ENCODE data around the gene ESR2.
"Not testable (repeated sequence)": the region's sequence is repeated elsewhere in the genome, so short reads cannot be mapped to it uniquely, and the experiment has no call there.

Gene ESR2

GRCh38 chr14:64194404-64194803, 99.8 kb downstream of the ESR2 start:
- DNase-seq: no peak

GRCh38 chr14:64193821-64194220, 100.3 kb downstream of the ESR2 start:
- no peak for DNase-seq

- no peak for DNase-seq
Observed at GRCh38 chr14:64191756-64192155, 102.4 kb downstream of the ESR2 start.

GRCh38 chr14:64190974-64191502, 103.1 kb downstream of the ESR2 start:
- no peak for DNase-seq

GRCh38 chr14:64187331-64187730, 106.8 kb downstream of the ESR2 start:
- DNase-seq: no peak

- DNase-seq: no peak
Observed at GRCh38 chr14:64186231-64187129, 107.7 kb downstream of the ESR2 start.

- no peak for DNase-seq
Observed at GRCh38 chr14:64185184-64185583, 109.0 kb downstream of the ESR2 start.

- DNase-seq: no peak
Observed at GRCh38 chr14:64184103-64184729, 110.0 kb downstream of the ESR2 start.

GRCh38 chr14:64182908-64183307, 111.3 kb downstream of the ESR2 start:
- DNase-seq: not testable (repeated sequence)

- DNase-seq: no peak
Observed at GRCh38 chr14:64178814-64179213, 115.4 kb downstream of the ESR2 start.

GRCh38 chr14:64176330-64176729, 117.8 kb downstream of the ESR2 start:
- no peak for DNase-seq

GRCh38 chr14:64174922-64175782, 119.0 kb downstream of the ESR2 start:
- no peak for DNase-seq

- DNase-seq: no peak
Observed at GRCh38 chr14:64170181-64170580, 124.0 kb downstream of the ESR2 start.

- no peak for DNase-seq
Observed at GRCh38 chr14:64159588-64159987, 134.6 kb downstream of the ESR2 start.

GRCh38 chr14:64158608-64159007, 135.6 kb downstream of the ESR2 start:
- DNase-seq: no peak

- no peak for DNase-seq
Observed at GRCh38 chr14:64149921-64150320, 144.2 kb downstream of the ESR2 start.

- no peak for DNase-seq
Observed at GRCh38 chr14:64147126-64147790, 146.9 kb downstream of the ESR2 start.

GRCh38 chr14:64137657-64138290, 156.4 kb downstream of the ESR2 start:
- DNase-seq: no peak

GRCh38 chr14:64126548-64126947, 167.6 kb downstream of the ESR2 start:
- no peak for DNase-seq

- DNase-seq: no peak
Observed at GRCh38 chr14:64125270-64125669, 168.9 kb downstream of the ESR2 start.

GRCh38 chr14:64123241-64123822, 170.8 kb downstream of the ESR2 start:
- DNase-seq: no peak

GRCh38 chr14:64119980-64120379, 174.2 kb downstream of the ESR2 start:
- no peak for DNase-seq
